IMR-90 (cell line): Measurements from ENCODE around the gene RAP1GAP2. TPM values are rescaled to one million over a fixed set of nuclear protein-coding genes. Genes with fewer than 3 reads are reported as not detected.

Experiments
- ATAC-seq: fragments of 200-7000 bp; cut with Tn5 transposase; 2 replicates; pipeline ENCODE4 v1.9.1; 2020; ENCODE audit warnings: low read depth, mild to moderate bottlenecking, moderate library complexity
- BruUV-seq: library from RNA; stranded (reverse); fragments of 400-500 nt; replicated peaks from 2 replicates; lab custom pipeline; 2021; lab: Mats Ljungman, UMichigan
- CTCF ChIA-PET: fragments of 300-600 bp; formaldehyde crosslinking; extraction: SDS; loops from one replicate; lab custom pipeline; 2021; ENCODE audit warnings: antibody characterized with exemption; lab: Yijun Ruan, JAX
- POLR2A ChIA-PET: fragments of 300-600 bp; sonication (Branson Sonifier 250); formaldehyde crosslinking; loops from one replicate; lab custom pipeline; 2022; ENCODE audit warnings: antibody characterized with exemption; ENCODE audit not compliant: unreplicated experiment; lab: Charles Lee
- DNase-seq: peaks from one replicate; pipeline ENCODE4 v3.0.0; 2013
- H2AFZ ChIP-seq: replicated peaks from 2 replicates; pipeline ENCODE3; 2013; ENCODE audit warnings: low read length, mild to moderate bottlenecking; ENCODE audit not compliant: poor library complexity
- H2AK5ac ChIP-seq: 2 replicates; pipeline ENCODE4 v1.6.1; 2013; ENCODE audit warnings: low read depth, low read length, inconsistent platforms
- H2AK9ac ChIP-seq: replicated peaks from 2 replicates; pipeline ENCODE3; 2013; ENCODE audit warnings: mild to moderate bottlenecking, low read depth, low read length, moderate library complexity; ENCODE audit not compliant: poor library complexity
- H2BK120ac ChIP-seq: 2 replicates; pipeline ENCODE4 v1.6.1; 2013; ENCODE audit warnings: low read depth, low read length, inconsistent platforms
- H2BK15ac ChIP-seq: 3 replicates; pipeline ENCODE4 v1.6.1; 2013; ENCODE audit warnings: low read depth, low read length, inconsistent platforms
- H2BK20ac ChIP-seq: 2 replicates; pipeline ENCODE4 v1.6.1; 2013; ENCODE audit warnings: low read depth, mild to moderate bottlenecking, inconsistent platforms, low read length, moderate library complexity
- H2BK5ac ChIP-seq: 2 replicates; pipeline ENCODE4 v1.6.1; 2013; ENCODE audit warnings: mild to moderate bottlenecking, low read depth, low read length, inconsistent platforms; ENCODE audit not compliant: poor library complexity, severe bottlenecking
- H3K14ac ChIP-seq: replicated peaks from 2 replicates; pipeline ENCODE4 v1.6.1; 2013; ENCODE audit warnings: low read depth, low read length, inconsistent platforms
- H3K18ac ChIP-seq: 2 replicates; pipeline ENCODE4 v1.6.1; 2013; ENCODE audit warnings: low read depth, low read length, control low read depth
- H3K23ac ChIP-seq: 2 replicates; pipeline ENCODE4 v1.6.1; 2013; ENCODE audit warnings: low read depth, low read length, inconsistent platforms
- H3K27ac ChIP-seq: 2 replicates; pipeline ENCODE4 v1.5.1; 2013; ENCODE audit warnings: mild to moderate bottlenecking, control low read depth, low read length; ENCODE audit not compliant: insufficient read depth
- H3K27me3 ChIP-seq: 2 replicates; pipeline ENCODE4 v1.6.1; 2013; ENCODE audit warnings: low read length; ENCODE audit not compliant: control insufficient read depth, insufficient read depth
- H3K36me3 ChIP-seq: 2 replicates; pipeline ENCODE4 v1.6.1; 2013; ENCODE audit warnings: low read length, mixed read lengths; ENCODE audit not compliant: control insufficient read depth, insufficient read depth
- H3K4ac ChIP-seq: 2 replicates; pipeline ENCODE4 v1.6.1; 2013; ENCODE audit warnings: low read depth, low read length, inconsistent platforms
- H3K4me1 ChIP-seq: 2 replicates; pipeline ENCODE4 v1.6.1; 2013; ENCODE audit warnings: low read length, mixed read lengths; ENCODE audit not compliant: control insufficient read depth, insufficient read depth
- H3K4me2 ChIP-seq: 2 replicates; pipeline ENCODE4 v1.6.1; 2013; ENCODE audit warnings: low read depth, mild to moderate bottlenecking, control low read depth, low read length, moderate library complexity
- H3K4me3 ChIP-seq: 2 replicates; pipeline ENCODE4 v1.5.1; 2013; ENCODE audit warnings: low read depth, mild to moderate bottlenecking, control low read depth, low read length, moderate library complexity; ENCODE audit not compliant: insufficient read depth
- H3K56ac ChIP-seq: 2 replicates; pipeline ENCODE4 v1.6.1; 2013; ENCODE audit warnings: low read length, inconsistent platforms; ENCODE audit not compliant: insufficient read depth; ENCODE audit errors: extremely low read depth
- H3K79me1 ChIP-seq, 2 experiments: 2 replicates each; pipeline ENCODE4 v1.6.1; 2013; ENCODE audit warnings: low read length in 2 of 2, inconsistent platforms in 1 of 2, low read depth in 1 of 2
- H3K9ac ChIP-seq: 2 replicates; pipeline ENCODE4 v1.6.1; 2013; ENCODE audit warnings: low read depth, low read length, control low read depth
- H3K9me1 ChIP-seq: 2 replicates; pipeline ENCODE4 v1.6.1; 2013; ENCODE audit warnings: low read length, inconsistent platforms; ENCODE audit not compliant: insufficient read depth
- H3K9me3 ChIP-seq: 2 replicates; pipeline ENCODE4 v1.6.1; 2013; ENCODE audit warnings: low read length; ENCODE audit not compliant: control insufficient read depth, insufficient read depth
- H4K20me1 ChIP-seq: 2 replicates; pipeline ENCODE4 v1.6.1; 2013; ENCODE audit warnings: low read length, inconsistent platforms; ENCODE audit not compliant: insufficient read depth
- H4K5ac ChIP-seq: 2 replicates; pipeline ENCODE4 v1.6.1; 2013; ENCODE audit warnings: mild to moderate bottlenecking, low read depth, low read length, control low read depth
- H4K8ac ChIP-seq, 2 experiments: 2 replicates each; pipeline ENCODE4 v1.6.1; 2013; ENCODE audit warnings: low read depth in 2 of 2, low read length in 2 of 2, control low read depth in 1 of 2, inconsistent platforms in 1 of 2
- H4K91ac ChIP-seq: 2 replicates; pipeline ENCODE4 v1.6.1; 2013; ENCODE audit warnings: low read depth, low read length, inconsistent platforms; ENCODE audit not compliant: insufficient read depth
- CEBPB ChIP-seq: IDR thresholded peaks from 2 replicates; pipeline ENCODE4 v1.6.1; 2012; ENCODE audit warnings: low read depth, low read length, improper control_type of control experiment
- CHD1 ChIP-seq: IDR thresholded peaks from 2 replicates; pipeline ENCODE4 v1.6.1; 2012; ENCODE audit warnings: low read depth, low read length, improper control_type of control experiment
- NFE2L2 ChIP-seq: fragments of 150-350 bp; IDR thresholded peaks from 2 replicates; pipeline ENCODE4 v1.6.1; 2016; ENCODE audit warnings: low read depth, mild to moderate bottlenecking, low read length
- RFX5 ChIP-seq: IDR thresholded peaks from 2 replicates; pipeline ENCODE4 v1.8.0; 2012; ENCODE audit warnings: low read depth, mild to moderate bottlenecking, low read length, moderate library complexity
- SMC3 ChIP-seq: fragments of 150-350 bp; IDR thresholded peaks from 2 replicates; pipeline ENCODE4 v1.6.1; 2016; ENCODE audit warnings: low read depth, mild to moderate bottlenecking, antibody characterized with exemption, low read length, moderate library complexity
- WGBS, 2 experiments: methylation state at CpG; one replicate each; pipeline versions ENCODE4 v1.1.5 to v1.1.7; 2013; ENCODE audit warnings: missing lambda C conversion rate in 2 of 2; ENCODE audit not compliant: insufficient read length in 1 of 2; ENCODE audit errors: extremely low coverage in 2 of 2; 5-methylcytosine and 5-hydroxymethylcytosine counted together
- dilution Hi-C: fragments of 300-500 bp; cut with HindIII; formaldehyde crosslinking; loops from one replicate; pipeline ENCODE4 v1.14.3; 2018; ENCODE audit warnings: low sequenced_read_pairs; ENCODE audit not compliant: unreplicated experiment
- in situ Hi-C: fragments of 300-500 bp; cut with MboI; formaldehyde crosslinking; loops from 3 replicates; pipeline ENCODE4 v1.14.3; 2019; ENCODE audit warnings: low sequenced_read_pairs, inconsistent platforms, mixed read lengths
- intact Hi-C: fragments of 100-400 bp; cut with micrococcal nuclease; formaldehyde crosslinking; loops from 2 replicates; pipeline ENCODE4 v1.10.0; 2022
- polyA plus RNA-seq, 3 experiments: library from polyadenylated mRNA; depleted of rRNA; stranded (reverse); fragments of >200 nt; gene quantifications; 2 replicates each; pipeline ENCODE4 v1.2.3, GENCODE V29; 2012; ENCODE audit warnings: low replicate concordance in 1 of 3
- total RNA-seq: library from RNA; depleted of rRNA; stranded (reverse); fragments of >200 nt; gene quantifications from 2 replicates; pipeline ENCODE4 v1.2.3, GENCODE V29; 2012
- TF ChIP-seq, protein P1 (sequence below): fragments of 150-350 bp; IDR thresholded peaks from 2 replicates; pipeline ENCODE4 v1.6.1; 2017; ENCODE audit warnings: mild to moderate bottlenecking, antibody characterized with exemption, low read length, low read depth

The RAP1GAP2 gene
- total and polyA plus RNA-seq, 2 of the 4 experiments (the other 2 are of a cell fraction): 5.7 to 7.5 TPM

- TF ChIP-seq SMC3 (no peak), RFX5 (no peak), CHD1 (no peak), NFE2L2 (no peak), CEBPB (no peak)
These were observed 213.2 kb downstream of the RAP1GAP2 start (continued) for GRCh38 chr17:3009411-3009920.

DNA sequence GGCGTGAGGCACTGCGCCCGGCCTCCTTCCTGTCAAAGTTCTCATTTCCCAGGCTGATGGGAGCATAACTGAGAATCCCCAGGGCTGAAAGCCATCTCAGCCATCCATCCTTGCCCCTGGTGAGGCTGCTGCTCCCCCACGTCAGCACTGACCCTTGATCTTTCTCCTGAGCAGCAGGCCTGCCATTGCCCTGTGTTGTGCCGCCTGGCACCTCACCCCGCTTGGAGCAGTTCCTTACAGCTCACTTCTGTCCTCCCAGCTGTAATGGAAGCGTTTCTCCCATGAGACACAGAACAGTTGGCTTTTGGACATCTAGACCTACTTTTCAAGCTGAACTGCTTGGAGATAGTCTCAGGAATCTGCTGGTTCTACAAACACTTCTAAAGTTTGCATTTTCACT, 215.7 kb downstream of the RAP1GAP2 start:
- POLR2A ChIA-PET: no interaction called here
- H2AFZ ChIP-seq: no peak overlapping the region
- H3K9me3 ChIP-seq: no peaks in the 10 kb centered on the region
- H3K27me3 ChIP-seq: no peaks in the 10 kb centered on the region
- H3K4me1 ChIP-seq: 0 out of 2 replicates have a peak, but pooled peaks cover 2% of the 10 kb centered on the region
- TF ChIP-seq RFX5: no peak
- no peak for TF ChIP-seq NFE2L2
- TF ChIP-seq, protein P1, sequence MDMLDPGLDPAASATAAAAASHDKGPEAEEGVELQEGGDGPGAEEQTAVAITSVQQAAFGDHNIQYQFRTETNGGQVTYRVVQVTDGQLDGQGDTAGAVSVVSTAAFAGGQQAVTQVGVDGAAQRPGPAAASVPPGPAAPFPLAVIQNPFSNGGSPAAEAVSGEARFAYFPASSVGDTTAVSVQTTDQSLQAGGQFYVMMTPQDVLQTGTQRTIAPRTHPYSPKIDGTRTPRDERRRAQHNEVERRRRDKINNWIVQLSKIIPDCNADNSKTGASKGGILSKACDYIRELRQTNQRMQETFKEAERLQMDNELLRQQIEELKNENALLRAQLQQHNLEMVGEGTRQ: no peak
- H3K23ac ChIP-seq: no peak overlapping the region
- CTCF ChIA-PET: no interaction called here
- H3K4me3 ChIP-seq: no peak overlapping the region
- intact Hi-C loops: loop anchor here (2.0 kb wide), 1 partner anchor 163 kb away; no protein-coding TSS in a partner anchor
- no TSS peak for BruUV-seq
- H2AK5ac ChIP-seq: no peak overlapping the region
- no peak for ATAC-seq
- no peak overlapping the region for H4K8ac ChIP-seq
- WGBS, 2 experiments: 96% methylated on average over 3 of the region's 7 CpGs; no CpG with 5 or more reads in 1 of the 2 experiments
- no peak overlapping the region for H2AK9ac ChIP-seq
- no peak overlapping the region for H2BK5ac ChIP-seq
- no peak overlapping the region for H3K4ac ChIP-seq
- H3K79me1 ChIP-seq: no peaks in the 10 kb centered on the region
- H3K4me2 ChIP-seq: no peak overlapping the region
- no peak overlapping the region for H3K27ac ChIP-seq
- no peaks in the 10 kb centered on the region for H4K20me1 ChIP-seq
- no peak overlapping the region for H2BK20ac ChIP-seq
- dilution Hi-C loops: no loop called here
- no peaks in the 10 kb centered on the region for H3K36me3 ChIP-seq
- no peak overlapping the region for H3K18ac ChIP-seq
- no peak overlapping the region for H3K14ac ChIP-seq
- in situ Hi-C loops: loop anchor here (10.0 kb wide), 1 partner anchor 157 kb away; no protein-coding TSS in a partner anchor
- H3K56ac ChIP-seq: no peak overlapping the region
- no peak overlapping the region for H3K9ac ChIP-seq
- H2BK120ac ChIP-seq: no peak overlapping the region
- H4K5ac ChIP-seq: no peak overlapping the region
- H4K91ac ChIP-seq: no peak overlapping the region
- DNase-seq: no peak
- no peak overlapping the region for H2BK15ac ChIP-seq
- H3K9me1 ChIP-seq: 0 out of 2 replicates have a peak, but pooled peaks cover 2% of the 10 kb centered on the region
